ENCODE measurements around the gene MPDZ. TPM values are rescaled to one million over a fixed set of nuclear protein-coding genes. Genes with fewer than 3 reads are reported as not detected.

The MPDZ gene
- total and polyA plus RNA-seq, 2 of the 13 experiments (the other 11 are each of a cell fraction or from before 2014, with no cell fraction given) = 12.4 to 14.7 TPM

DNA sequence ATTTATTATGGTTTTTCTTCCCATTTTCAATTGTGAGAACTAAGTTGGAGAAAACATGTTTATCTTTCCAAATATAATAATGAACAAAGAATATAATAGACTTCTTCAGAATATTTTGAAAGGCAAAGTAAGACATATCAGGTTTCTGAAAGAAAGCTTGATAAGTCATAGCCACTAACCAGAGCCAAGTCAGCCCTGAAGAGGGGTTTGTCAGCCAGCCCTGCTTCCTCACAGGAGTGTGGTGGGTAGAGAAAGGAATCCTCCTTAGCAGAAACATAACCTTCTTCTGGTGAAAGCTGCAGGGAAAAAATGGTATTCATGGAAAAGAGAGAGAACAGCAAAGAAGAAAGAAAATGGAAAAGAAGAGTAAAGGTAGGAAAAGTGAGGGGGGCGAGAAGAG lies 93.4 kb downstream of the MPDZ start:
- ChIA-PET CTCF (ENCODE audit: low intra/inter-chr PET ratio, low total read pairs) (no interaction called here), POLR2A (no interaction called here)
- ATAC-seq (no peak), FAIRE-seq (no peak), DNase-seq (ENCODE audit: low spot score) (no peak)
- Histone ChIP-seq H3K36me3 (replicated peaks in 1 of 2; ENCODE audit: control insufficient read depth in 1 of 2, insufficient read depth in 2 of 2, low read length in 2 of 2) (peaks cover 0 to 4% of the 10 kb centered on the region in 2 experiments; a peak in 1 of 5 replicates), H3K4me2 (ENCODE audit: low read depth, low read length) (no peak overlapping the region), H3K9me3 (ENCODE audit: low read length) (no peaks in the 10 kb centered on the region), H2AFZ (ENCODE audit: low read length) (no peak overlapping the region), H3K79me2 (ENCODE audit: insufficient read depth, low read length) (no peaks in the 10 kb centered on the region), H4K20me1 (ENCODE audit: insufficient read depth, low read length) (no peaks in the 10 kb centered on the region), H3K27ac (ENCODE audit: extremely low read length, insufficient read depth, low read length) (no peak overlapping the region), H3K4me1 (ENCODE audit: insufficient read depth, low read length) (peaks cover 7% of the 10 kb centered on the region), H3K27me3 (ENCODE audit: control insufficient read depth in 1 of 2, insufficient read depth in 2 of 2, low read length in 2 of 2) (no peaks in the 10 kb centered on the region), H3K9ac (ENCODE audit: insufficient read depth, low read depth, low read length) (no peak overlapping the region), H3K4me3 (replicated peaks in 1 of 3; ENCODE audit: insufficient read depth in 1 of 3, low read depth in 2 of 3, low read length in 3 of 3) (no peak overlapping the region)
- no TSS peak for BruUV-seq (replicated peaks)
- intact Hi-C loops (cut with micrococcal nuclease; ENCODE audit: unreplicated experiment) = no loop called here
- TF ChIP-seq FOXA3 (CRISPR knock-in tag; IDR thresholded peaks at IDR 0.05) = no peak
- no peak for TF ChIP-seq MIXL1 (CRISPR knock-in tag; IDR thresholded peaks at IDR 0.05)
- no peak for TF ChIP-seq REL (CRISPR knock-in tag; conservative IDR thresholded peaks at IDR 0.05)
- TF ChIP-seq SAFB2 (CRISPR knock-in tag; IDR thresholded peaks at IDR 0.05; ENCODE audit: borderline replicate concordance, low read depth) = no peak
- no peak for TF ChIP-seq ZNF24 (IDR thresholded peaks at IDR 0.05)
- TF ChIP-seq MXD4 (CRISPR knock-in tag; IDR thresholded peaks at IDR 0.05) = no peak
- TF ChIP-seq, protein P1, sequence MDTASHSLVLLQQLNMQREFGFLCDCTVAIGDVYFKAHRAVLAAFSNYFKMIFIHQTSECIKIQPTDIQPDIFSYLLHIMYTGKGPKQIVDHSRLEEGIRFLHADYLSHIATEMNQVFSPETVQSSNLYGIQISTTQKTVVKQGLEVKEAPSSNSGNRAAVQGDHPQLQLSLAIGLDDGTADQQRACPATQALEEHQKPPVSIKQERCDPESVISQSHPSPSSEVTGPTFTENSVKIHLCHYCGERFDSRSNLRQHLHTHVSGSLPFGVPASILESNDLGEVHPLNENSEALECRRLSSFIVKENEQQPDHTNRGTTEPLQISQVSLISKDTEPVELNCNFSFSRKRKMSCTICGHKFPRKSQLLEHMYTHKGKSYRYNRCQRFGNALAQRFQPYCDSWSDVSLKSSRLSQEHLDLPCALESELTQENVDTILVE (CRISPR knock-in tag; IDR thresholded peaks at IDR 0.05) = no peak
- no peak for TF ChIP-seq NR1H2 (CRISPR knock-in tag; IDR thresholded peaks at IDR 0.05; ENCODE audit: borderline replicate concordance, low read depth)
- TF ChIP-seq, protein P2, sequence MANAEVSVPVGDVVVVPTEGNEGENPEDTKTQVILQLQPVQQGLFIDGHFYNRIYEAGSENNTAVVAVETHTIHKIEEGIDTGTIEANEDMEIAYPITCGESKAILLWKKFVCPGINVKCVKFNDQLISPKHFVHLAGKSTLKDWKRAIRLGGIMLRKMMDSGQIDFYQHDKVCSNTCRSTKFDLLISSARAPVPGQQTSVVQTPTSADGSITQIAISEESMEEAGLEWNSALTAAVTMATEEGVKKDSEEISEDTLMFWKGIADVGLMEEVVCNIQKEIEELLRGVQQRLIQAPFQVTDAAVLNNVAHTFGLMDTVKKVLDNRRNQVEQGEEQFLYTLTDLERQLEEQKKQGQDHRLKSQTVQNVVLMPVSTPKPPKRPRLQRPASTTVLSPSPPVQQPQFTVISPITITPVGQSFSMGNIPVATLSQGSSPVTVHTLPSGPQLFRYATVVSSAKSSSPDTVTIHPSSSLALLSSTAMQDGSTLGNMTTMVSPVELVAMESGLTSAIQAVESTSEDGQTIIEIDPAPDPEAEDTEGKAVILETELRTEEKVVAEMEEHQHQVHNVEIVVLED (CRISPR knock-in tag; IDR thresholded peaks at IDR 0.05; ENCODE audit: borderline replicate concordance) = no peak
- no peak for TF ChIP-seq U2AF2 (IDR thresholded peaks at IDR 0.05; ENCODE audit: low read depth, low read length)
- no peak for TF ChIP-seq ZNF678 (CRISPR knock-in tag; IDR thresholded peaks at IDR 0.05)
- TF ChIP-seq ZNF17 (CRISPR knock-in tag; IDR thresholded peaks at IDR 0.05) = no peak
- 94% methylated on average over 1 of the region's 1 CpG for WGBS (ENCODE audit: low lambda C conversion rate)
- in situ Hi-C loops (cut with HindIII; ENCODE audit: extremely low pct_ligation_motif_present, low pct_unique_long_range_greater_than_20kb) = no loop called here
